ENCODE data around the gene HK2. TPM values are rescaled to one million over a fixed set of nuclear protein-coding genes. Genes with fewer than 3 reads are reported as not detected.

The HK2 gene
- total RNA-seq, 1 experiment from 2014 or later: 43.8 TPM

DNA sequence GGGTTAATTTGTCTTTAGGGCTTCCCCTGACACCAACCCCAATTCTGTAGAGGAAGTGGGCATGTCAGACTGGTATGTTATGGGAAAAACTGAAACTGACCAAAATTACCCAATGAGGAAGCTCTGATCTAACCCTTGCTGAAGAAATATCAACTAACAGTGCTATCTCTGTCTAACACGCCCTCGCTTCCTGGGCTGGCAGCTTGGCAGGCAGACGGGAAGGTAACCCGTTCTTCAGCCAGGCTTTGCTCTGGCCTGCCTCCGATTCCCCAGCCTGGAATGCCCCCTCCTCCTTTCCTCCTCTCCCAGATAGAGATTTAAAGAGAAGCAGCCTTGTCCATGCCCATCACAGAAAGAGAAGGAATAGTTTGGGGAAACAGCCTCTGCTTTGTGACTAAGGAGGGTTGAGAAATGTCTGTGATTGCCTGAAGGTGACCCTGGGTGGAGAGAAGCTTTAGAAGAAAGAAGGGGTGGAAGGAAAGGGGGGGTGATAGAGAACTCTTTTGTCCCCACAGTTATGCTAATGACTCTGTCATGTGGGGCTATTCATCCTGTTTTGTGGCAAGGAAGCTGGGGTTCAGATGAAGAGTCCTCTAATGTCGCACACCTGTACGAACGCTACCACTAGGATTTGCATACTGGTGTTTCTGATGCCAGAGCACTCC lies 15.4 kb downstream of the HK2 start:
- Histone ChIP-seq H3K9me3 (ENCODE audit: low read length) (no peaks in the 10 kb centered on the region), H3F3A (ENCODE audit: low read length, unreplicated experiment) (peaks cover 31% of the 10 kb centered on the region), H3K27me3 (ENCODE audit: low read length) (no peaks in the 10 kb centered on the region), H3K4me3 (ENCODE audit: low read length) (no peak overlapping the region), H2AFZ (ENCODE audit: low read length) (no peak overlapping the region), H3K4me2 (ENCODE audit: low read length) (peak overlapping the region; percentile 46; the same call in 1 of the 2 replicates), H3K79me2 (ENCODE audit: low read length) (peaks cover 92% of the 10 kb centered on the region), H3K4me1 (ENCODE audit: insufficient read depth, low read length) (peaks cover 85% of the 10 kb centered on the region), H3K9me2 (replicated peaks; ENCODE audit: low read length) (no peaks in the 10 kb centered on the region), H4K20me1 (ENCODE audit: low read length) (peaks cover 10% of the 10 kb centered on the region; the same call in 1 of the 2 replicates), H3K9ac (ENCODE audit: low read length) (no peak overlapping the region), H3K36me3 (ENCODE audit: low read depth, low read length) (peaks cover 8% of the 10 kb centered on the region; the same call in 1 of the 2 replicates), H3K27ac (ENCODE audit: low read length) (peak overlapping the region; percentile 71)
- no peak for ATAC-seq
- peak; percentile 45 for DNase-seq
- POLR2A ChIA-PET (ENCODE audit: unreplicated experiment): no interaction called here
- CTCF ChIA-PET: interaction anchor here (1.0 kb wide), 1 partner anchor 134 kb away, joined by 3 read pairs; no protein-coding TSS in a partner anchor
- no TSS peak for BruUV-seq (replicated peaks)
- TF ChIP-seq, protein P1, sequence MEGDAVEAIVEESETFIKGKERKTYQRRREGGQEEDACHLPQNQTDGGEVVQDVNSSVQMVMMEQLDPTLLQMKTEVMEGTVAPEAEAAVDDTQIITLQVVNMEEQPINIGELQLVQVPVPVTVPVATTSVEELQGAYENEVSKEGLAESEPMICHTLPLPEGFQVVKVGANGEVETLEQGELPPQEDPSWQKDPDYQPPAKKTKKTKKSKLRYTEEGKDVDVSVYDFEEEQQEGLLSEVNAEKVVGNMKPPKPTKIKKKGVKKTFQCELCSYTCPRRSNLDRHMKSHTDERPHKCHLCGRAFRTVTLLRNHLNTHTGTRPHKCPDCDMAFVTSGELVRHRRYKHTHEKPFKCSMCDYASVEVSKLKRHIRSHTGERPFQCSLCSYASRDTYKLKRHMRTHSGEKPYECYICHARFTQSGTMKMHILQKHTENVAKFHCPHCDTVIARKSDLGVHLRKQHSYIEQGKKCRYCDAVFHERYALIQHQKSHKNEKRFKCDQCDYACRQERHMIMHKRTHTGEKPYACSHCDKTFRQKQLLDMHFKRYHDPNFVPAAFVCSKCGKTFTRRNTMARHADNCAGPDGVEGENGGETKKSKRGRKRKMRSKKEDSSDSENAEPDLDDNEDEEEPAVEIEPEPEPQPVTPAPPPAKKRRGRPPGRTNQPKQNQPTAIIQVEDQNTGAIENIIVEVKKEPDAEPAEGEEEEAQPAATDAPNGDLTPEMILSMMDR (conservative IDR thresholded peaks at IDR 0.05; ENCODE audit: low read depth, low read length): no peak
- no peak for TF ChIP-seq EZH2phosphoT487 (IDR thresholded peaks at IDR 0.05; ENCODE audit: borderline replicate concordance, low read length)
- no peak for TF ChIP-seq EZH2 (IDR thresholded peaks at IDR 0.05; ENCODE audit: low read length, unreplicated experiment)
- intact Hi-C loops (cut with micrococcal nuclease): no loop called here

GRCh38 chr2:74850496-74851190 lies 16.7 kb downstream of the HK2 start:
- H3K9ac ChIP-seq (ENCODE audit: low read length): 0 out of 2 replicates have a peak overlapping the region, but pooled peaks have one; percentile 4
- TF ChIP-seq, protein P1 (conservative IDR thresholded peaks at IDR 0.05; ENCODE audit: low read depth, low read length): no peak
- TF ChIP-seq EZH2 (IDR thresholded peaks at IDR 0.05; ENCODE audit: low read length, unreplicated experiment): no peak
- TF ChIP-seq EZH2phosphoT487 (IDR thresholded peaks at IDR 0.05; ENCODE audit: borderline replicate concordance, low read length): no peak
- H3K27ac ChIP-seq (ENCODE audit: low read length): peak overlapping the region; percentile 71
- H3K9me3 ChIP-seq (ENCODE audit: low read length): no peaks in the 10 kb centered on the region
- H3K4me1 ChIP-seq (ENCODE audit: insufficient read depth, low read length): peaks cover 79% of the 10 kb centered on the region
- peak overlapping the region; percentile 54 for H3K4me2 ChIP-seq (ENCODE audit: low read length)
- H3K36me3 ChIP-seq (ENCODE audit: low read depth, low read length): peaks cover 19% of the 10 kb centered on the region
- no peaks in the 10 kb centered on the region for H3K9me2 ChIP-seq (replicated peaks; ENCODE audit: low read length)
- ATAC-seq: no peak; the same call in 1 of the 2 replicates
- no peak overlapping the region for H2AFZ ChIP-seq (ENCODE audit: low read length)
- peaks cover 10% of the 10 kb centered on the region; the same call in 1 of the 2 replicates for H4K20me1 ChIP-seq (ENCODE audit: low read length)
- H3K4me3 ChIP-seq (ENCODE audit: low read length): no peak overlapping the region
- H3K79me2 ChIP-seq (ENCODE audit: low read length): peaks cover 99% of the 10 kb centered on the region
- no peaks in the 10 kb centered on the region for H3K27me3 ChIP-seq (ENCODE audit: low read length)
- POLR2A ChIA-PET (ENCODE audit: unreplicated experiment): no interaction called here
- intact Hi-C loops (cut with micrococcal nuclease): no loop called here
- no peak for DNase-seq
- peaks cover 21% of the 10 kb centered on the region for H3F3A ChIP-seq (ENCODE audit: low read length, unreplicated experiment)
- CTCF ChIA-PET: no interaction called here
- BruUV-seq (replicated peaks): no TSS peak
